ENCODE results near the gene SOD2.
"Not testable (repeated sequence)": the region's sequence is repeated elsewhere in the genome, so short reads cannot be mapped to it uniquely, and the experiment has no call there.

SOD2 gene

DNA sequence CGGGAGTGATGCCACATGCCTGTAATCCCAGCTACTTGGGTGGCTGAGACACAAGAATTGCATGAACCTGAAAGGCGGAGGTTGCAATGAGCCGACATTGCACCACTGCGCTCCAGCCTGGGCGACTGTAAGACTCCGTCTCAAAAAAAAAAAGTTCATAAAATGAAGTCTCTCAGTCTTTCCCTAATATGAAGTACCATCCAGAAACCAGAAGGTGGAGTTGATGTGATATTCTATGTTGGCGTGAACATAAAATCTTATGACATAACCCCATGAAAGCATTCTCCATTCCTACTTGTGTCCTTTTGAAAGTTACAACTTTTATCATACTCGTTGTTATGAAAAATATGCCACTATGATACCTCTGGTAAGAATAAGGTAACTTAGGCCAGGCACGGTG, 5.7 kb downstream of the SOD2 start:
- peak overlapping the region in 1 of 7 experiments; percentile 5 for H3K4me3 ChIP-seq

GRCh38 chr6:159686703-159687102, 6.3 kb downstream of the SOD2 start:
- Histone ChIP-seq H3K4me3 (peak overlapping the region in 1 of 7 experiments; percentile 5), H3K27ac (no peak overlapping the region)

More for the DNA sequence above, 5.7 kb downstream of the SOD2 start:
- H3K27ac ChIP-seq, result no peak overlapping the region

- Histone ChIP-seq H3K4me3 (no peak overlapping the region), H3K27ac (no peak overlapping the region)
Measured at GRCh38 chr6:159686040-159686439, 7.0 kb downstream of the SOD2 start.

DNA sequence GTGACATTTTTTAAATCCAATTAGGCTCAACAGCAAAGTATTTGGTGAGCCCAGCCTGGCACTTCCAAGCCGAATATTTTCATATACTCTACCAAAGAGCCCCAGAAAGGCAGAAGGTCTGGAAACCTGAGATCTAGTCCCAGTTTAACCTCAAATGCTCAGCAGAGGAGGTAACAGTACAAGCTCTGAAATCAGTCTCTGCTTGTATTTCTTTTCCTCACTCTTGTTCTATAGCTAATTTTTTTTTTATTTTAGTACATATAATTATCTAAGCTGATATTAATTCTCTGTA, 9.1 kb downstream of the SOD2 start:
- no peak overlapping the region for H3K4me3 ChIP-seq
- peak overlapping the region in 1 of 21 experiments; percentile 31 for H3K27ac ChIP-seq

- Histone ChIP-seq H3K27ac (peak overlapping the region in 1 of 21 experiments; percentile 14), H3K4me3 (no peak overlapping the region)
Measured at GRCh38 chr6:159682810-159683209, 10.2 kb downstream of the SOD2 start.

DNA sequence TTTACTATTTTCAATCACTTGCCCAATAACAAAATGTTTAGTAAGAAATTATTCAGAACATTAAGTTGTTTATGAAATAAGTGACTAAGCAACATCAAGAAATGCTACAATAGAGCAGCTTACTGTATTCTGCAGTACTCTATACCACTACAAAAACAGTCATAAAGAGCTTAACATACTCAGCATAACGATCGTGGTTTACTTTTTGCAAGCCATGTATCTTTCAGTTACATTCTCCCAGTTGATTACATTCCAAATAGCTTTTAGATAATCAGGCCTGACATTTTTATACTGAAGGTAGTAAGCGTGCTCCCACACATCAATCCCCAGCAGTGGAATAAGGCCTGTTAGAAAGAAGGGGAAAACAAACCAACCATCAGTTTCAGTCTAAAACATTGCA, 10.7 kb downstream of the SOD2 start:
- H3K27ac ChIP-seq, result no peak overlapping the region
- no peak overlapping the region for H3K4me3 ChIP-seq

DNA sequence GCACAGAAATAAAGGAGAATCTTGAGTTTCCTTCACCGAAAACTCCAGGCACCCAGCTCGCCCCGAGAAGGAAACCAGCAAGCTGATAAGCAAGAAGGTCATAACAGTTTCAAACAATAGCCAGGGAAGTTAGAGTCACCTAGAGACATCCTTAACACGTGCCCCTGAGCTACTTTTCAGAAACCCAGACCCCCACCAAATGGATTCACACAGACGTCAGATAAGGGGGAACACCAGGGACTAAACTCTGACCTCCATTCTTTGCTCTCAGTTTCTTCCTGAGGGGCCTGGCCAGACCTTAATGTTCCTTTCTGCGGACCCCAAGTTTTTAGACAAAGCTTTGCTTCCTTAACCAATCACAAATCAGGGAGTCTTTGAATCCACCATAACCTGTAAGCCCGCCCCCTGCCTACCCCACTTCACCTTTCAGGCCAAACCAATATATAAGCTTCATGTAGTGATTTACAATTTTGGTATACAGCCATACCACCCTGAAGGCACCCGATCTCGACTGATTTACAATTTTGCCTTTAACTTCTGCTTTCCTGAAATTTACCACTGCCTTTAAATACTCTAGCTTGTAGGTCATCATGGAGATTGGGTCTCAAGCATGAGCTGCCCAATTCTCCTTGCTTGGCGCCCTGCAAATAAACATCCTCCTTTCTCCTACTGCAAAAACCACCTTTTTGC, 11.7 kb downstream of the SOD2 start:
- H3K4me3 ChIP-seq, result no peak overlapping the region
- no peak overlapping the region for H3K27ac ChIP-seq

DNA sequence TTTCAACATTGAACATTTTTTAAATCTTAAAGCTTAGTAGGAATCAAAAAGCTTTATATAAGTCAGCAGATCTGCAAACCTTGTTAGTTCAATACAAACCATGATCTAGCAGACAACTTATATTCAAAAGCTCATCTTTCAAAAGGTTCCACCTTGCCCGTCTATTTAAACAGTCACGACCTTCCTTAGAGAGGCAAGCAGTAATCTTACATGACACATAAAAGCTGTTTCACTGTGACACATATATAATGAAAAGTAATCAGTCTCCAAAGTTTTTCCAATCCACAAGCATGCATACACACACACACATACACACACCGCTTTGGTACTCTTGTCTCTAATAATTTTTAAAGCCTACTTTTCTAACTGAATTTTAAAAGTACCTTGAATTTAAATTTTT, 12.9 kb downstream of the SOD2 start:
- Histone ChIP-seq H3K4me3 (no peak overlapping the region), H3K27ac (peak overlapping the region in 1 of 21 experiments; percentile 14)

GRCh38 chr6:159679091-159680077, 13.7 kb downstream of the SOD2 start:
- H3K27ac ChIP-seq, result peak overlapping the region in 1 of 21 experiments; percentile 14
- H3K4me3 ChIP-seq, result no peak overlapping the region

- no peak overlapping the region for H3K4me3 ChIP-seq
- H3K27ac ChIP-seq, result no peak overlapping the region
Measured at GRCh38 chr6:159678574-159678973, 14.5 kb downstream of the SOD2 start.

- Histone ChIP-seq H3K4me3 (no peak overlapping the region), H3K27ac (no peak overlapping the region)
Measured at GRCh38 chr6:159677506-159678165, 15.4 kb downstream of the SOD2 start.

DNA sequence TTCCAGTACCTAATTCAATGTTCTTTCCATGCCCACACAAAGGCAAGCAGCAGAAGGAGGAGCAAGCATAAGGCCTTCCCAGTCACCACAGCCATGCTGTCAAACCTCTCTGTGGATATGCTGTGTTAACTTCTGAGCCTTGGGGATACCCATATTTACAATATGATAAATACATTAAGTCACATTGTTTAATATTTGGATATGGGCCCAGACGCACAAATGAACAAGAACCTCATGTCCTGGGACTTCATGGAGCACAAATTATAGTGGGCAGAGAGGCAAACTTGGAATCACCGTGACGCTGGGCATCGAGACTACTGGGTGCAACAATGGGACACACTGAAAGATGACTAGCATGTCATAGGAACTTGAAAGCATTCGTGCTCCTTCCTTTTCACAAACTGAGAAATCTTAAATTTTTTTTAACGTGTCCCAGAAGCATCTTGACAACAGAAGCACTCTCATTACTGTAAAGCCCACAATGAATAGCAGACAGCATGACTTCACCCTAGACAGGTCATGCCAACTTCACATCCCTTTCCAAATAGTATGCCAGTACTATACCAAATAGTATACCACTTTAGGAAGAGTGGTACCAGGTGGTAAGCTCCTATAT, 16.0 kb downstream of the SOD2 start:
- H3K4me3 ChIP-seq, result no peak overlapping the region
- H3K27ac ChIP-seq, result no peak overlapping the region

DNA sequence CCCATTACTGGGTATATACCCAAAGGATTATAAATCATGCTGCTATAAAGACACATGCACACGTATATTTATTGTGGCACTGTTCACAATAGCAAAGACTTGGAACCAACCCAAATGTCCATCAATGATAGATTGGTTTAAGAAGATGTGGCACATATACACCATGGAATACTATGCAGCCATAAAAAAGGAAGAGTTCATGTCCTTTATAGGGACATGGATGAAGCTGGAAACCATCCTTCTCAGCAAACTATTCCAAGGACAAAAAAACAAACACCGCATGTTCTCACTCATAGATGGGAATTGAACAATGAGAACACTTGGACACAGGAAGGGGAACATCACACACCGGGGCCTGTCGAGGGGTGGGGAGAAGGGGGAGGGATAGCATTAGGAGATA, 16.8 kb downstream of the SOD2 start:
- H3K4me3 ChIP-seq, H3K27ac ChIP-seq: not testable (repeated sequence)

DNA sequence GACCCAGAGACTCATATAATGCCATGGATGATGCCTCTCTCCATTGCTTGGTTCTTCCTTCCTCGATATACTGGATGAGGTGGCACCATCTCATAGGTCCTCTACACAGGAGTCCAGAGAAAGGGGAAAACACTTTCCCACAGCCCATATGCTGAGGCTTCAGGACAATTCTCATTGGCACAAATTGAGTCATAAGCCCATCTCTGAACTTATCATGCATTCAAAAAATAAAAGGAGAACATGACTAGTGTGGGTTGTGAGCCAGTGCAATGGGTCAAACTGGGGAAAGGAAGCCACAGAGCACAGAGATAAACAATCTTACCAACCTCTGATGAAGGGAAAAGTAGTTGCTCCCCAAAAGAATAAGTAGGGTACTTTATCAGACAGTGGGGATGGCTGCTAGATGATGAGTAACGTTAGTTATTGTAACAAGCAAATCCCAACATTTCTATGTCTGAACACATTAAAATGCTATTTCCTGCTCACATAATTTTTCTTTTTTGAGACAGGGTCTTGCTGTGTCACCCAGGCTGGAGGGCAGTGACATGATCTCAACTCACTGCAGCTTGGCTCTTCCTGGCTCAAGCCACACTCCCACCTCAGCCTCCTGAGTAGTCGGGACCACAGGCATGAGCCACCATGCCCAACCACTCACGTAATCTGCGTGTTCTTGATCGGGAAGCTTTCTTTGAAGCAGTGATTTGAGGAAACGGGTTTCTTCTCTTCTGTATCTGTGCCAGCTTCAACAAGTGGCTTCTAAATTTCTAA, 27.0 kb downstream of the SOD2 start:
- Histone ChIP-seq H3K27ac (no peak overlapping the region), H3K4me3 (no peak overlapping the region)

DNA sequence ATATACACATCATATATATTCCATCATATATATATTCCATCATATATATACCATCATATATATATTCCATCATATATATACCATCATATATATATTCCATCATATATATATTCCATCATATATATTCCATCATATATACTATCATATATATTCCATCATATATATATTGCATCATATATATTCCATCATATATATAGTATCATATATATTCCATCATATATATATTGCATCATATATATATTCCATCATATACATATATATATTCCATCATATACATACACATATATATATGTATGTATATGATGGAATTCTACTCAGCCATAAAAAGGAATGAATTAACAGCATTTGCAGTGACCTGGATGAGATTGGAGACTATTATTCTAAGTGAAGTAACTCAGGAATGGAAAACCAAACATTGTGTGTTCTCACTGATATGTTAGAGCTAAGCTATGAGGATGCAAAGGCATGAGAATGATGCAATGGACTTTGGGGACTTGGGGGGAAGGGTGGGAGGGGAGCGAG, 29.6 kb downstream of the SOD2 start:
- not testable (repeated sequence) for H3K27ac ChIP-seq, H3K4me3 ChIP-seq

GRCh38 chr6:159661977-159662376, 31.1 kb downstream of the SOD2 start:
- H3K4me3 ChIP-seq, H3K27ac ChIP-seq: not testable (repeated sequence)

GRCh38 chr6:159655409-159655988, 37.5 kb downstream of the SOD2 start:
- H3K27ac ChIP-seq, result no peak overlapping the region

DNA sequence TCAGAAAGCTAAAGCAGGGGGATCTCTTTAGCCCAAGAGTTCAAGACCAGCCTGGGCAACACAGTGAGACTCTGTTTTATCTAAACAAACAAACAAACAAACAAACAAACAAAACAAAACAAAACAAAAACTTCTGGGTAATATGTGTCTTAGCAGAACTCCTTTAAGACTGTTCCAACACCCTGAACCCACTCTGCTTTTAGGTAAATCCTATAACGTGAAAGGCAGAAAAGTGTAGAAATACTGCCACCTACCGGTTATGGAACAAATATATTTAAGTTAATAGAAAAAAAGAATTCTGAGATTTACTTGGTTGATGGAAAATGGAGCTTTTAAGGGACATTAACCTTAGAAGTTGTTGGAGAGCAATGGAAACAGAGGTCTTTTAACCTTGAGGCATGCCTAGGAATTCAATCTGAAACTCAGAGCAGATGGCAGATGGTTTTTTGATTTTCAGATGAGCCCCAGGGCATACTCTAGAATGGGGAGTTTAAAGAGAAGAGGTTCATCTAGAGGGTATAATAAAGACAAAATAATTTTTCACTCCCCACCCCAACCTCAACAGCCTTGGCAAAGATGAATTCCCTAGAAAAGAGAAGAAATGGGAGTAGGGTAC, 38.5 kb downstream of the SOD2 start:
- H3K4me3 ChIP-seq, result no peak overlapping the region
- no peak overlapping the region for H3K27ac ChIP-seq

More at GRCh38 chr6:159655409-159655988, 37.5 kb downstream of the SOD2 start:
- H3K4me3 ChIP-seq, result no peak overlapping the region
